Liver (tissue), 4 donors: ENCODE measurements around the gene MORN4. TPM values are rescaled to one million over a fixed set of nuclear protein-coding genes. Genes with fewer than 3 reads are reported as not detected.

Experiments used
- polyA plus RNA-seq, 2 donors: library from polyadenylated mRNA; stranded (reverse) in 1 of 2; unstranded in 1 of 2; fragments of 200-250 nt in 1 of 2; fragments of >200 nt in 1 of 2; fragmentation: Nextera tagmentation in 1 of 2; extraction: Ambion mirVana in 1 of 2; gene quantifications; one replicate each; pipeline versions ENCODE4 v1.2.1 to v1.2.3, GENCODE V29; 2013 to 2015
- total RNA-seq, 2 donors: library from RNA; depleted of rRNA; stranded (reverse); fragments of >200 nt; gene quantifications; one replicate each; pipeline ENCODE4 v1.2.3, GENCODE V29; 2014
- donor health status: healthy.
- donor health status: healthy.
- donor health status: healthy.

Gene MORN4
- total and polyA plus RNA-seq, 4 donors, result 0.42 to 3.1 (median 2.1) TPM

Other genes with a start within 250 kb of the MORN4 start
- gene RRP12, start 232.2 kb downstream of the MORN4 start, total RNA-seq, result 1 to 10 TPM; 6.1 to 9.6 TPM
- gene RRP12, start 232.2 kb downstream of the MORN4 start, polyA plus RNA-seq, result 1 to 10 TPM; 5.7 to 7.8 TPM
- 10 to 100 TPM; 52.0 to 90.7 TPM for gene PGAM1, start 207.3 kb downstream of the MORN4 start, total RNA-seq
- gene PGAM1, start 207.3 kb downstream of the MORN4 start, polyA plus RNA-seq, result 100 to 1,000 TPM; 121 to 178 TPM
- gene EXOSC1, start 187.5 kb downstream of the MORN4 start, total RNA-seq, result 10 to 100 TPM; 11.2 to 12.2 TPM
- 10 to 100 TPM; 16.7 to 25.9 TPM for gene EXOSC1, start 187.5 kb downstream of the MORN4 start, polyA plus RNA-seq
- 10 to 100 TPM; 18.0 to 24.9 TPM for gene ZDHHC16, start 187.3 kb downstream of the MORN4 start, total RNA-seq
- gene ZDHHC16, start 187.3 kb downstream of the MORN4 start, polyA plus RNA-seq, result 10 to 100 TPM; 20.8 to 27.2 TPM
- gene MMS19, start 135.1 kb downstream of the MORN4 start, total RNA-seq, result 10 to 100 TPM; 28.9 to 29.1 TPM
- gene MMS19, start 135.1 kb downstream of the MORN4 start, polyA plus RNA-seq, result 10 to 100 TPM; 15.0 to 19.4 TPM
- 1 to 10 TPM; 2.7 to 9.5 TPM for gene UBTD1, start 134.6 kb downstream of the MORN4 start, total RNA-seq
- 10 to 100 TPM in 1 of 2 donors, 1 to 10 TPM in 1; 9.2 to 11.0 TPM for gene UBTD1, start 134.6 kb downstream of the MORN4 start, polyA plus RNA-seq
- gene ANKRD2, start 60.7 kb downstream of the MORN4 start, total RNA-seq, result not detected
- not detected for gene ANKRD2, start 60.7 kb downstream of the MORN4 start, polyA plus RNA-seq
- gene HOGA1, start 49.1 kb downstream of the MORN4 start, total RNA-seq, result 10 to 100 TPM; 21.7 to 21.8 TPM
- gene HOGA1, start 49.1 kb downstream of the MORN4 start, polyA plus RNA-seq, result 10 to 100 TPM; 23.8 to 31.4 TPM
- 1 to 10 TPM in 1 of 2 donors, under 1 TPM in 1; 0.56 to 3.0 TPM for gene C10orf62, start 43.8 kb downstream of the MORN4 start, total RNA-seq
- gene C10orf62, start 43.8 kb downstream of the MORN4 start, polyA plus RNA-seq, result under 1 TPM; 0.16 to 0.26 TPM
- 10 to 100 TPM; 12.1 to 17.6 TPM for gene PI4K2A, start 7.2 kb upstream of the MORN4 start, total RNA-seq
- 10 to 100 TPM in 1 of 2 donors, 1 to 10 TPM in 1; 4.4 to 10.2 TPM for gene PI4K2A, start 7.2 kb upstream of the MORN4 start, polyA plus RNA-seq
- gene AVPI1, start 53.7 kb upstream of the MORN4 start, total RNA-seq, result 1 to 10 TPM; 6.6 to 7.8 TPM
- gene AVPI1, start 53.7 kb upstream of the MORN4 start, polyA plus RNA-seq, result 10 to 100 TPM; 16.0 to 22.1 TPM
- gene MARVELD1, start 80.2 kb upstream of the MORN4 start, total RNA-seq, result 1 to 10 TPM; 2.3 to 3.3 TPM
- gene MARVELD1, start 80.2 kb upstream of the MORN4 start, polyA plus RNA-seq, result 1 to 10 TPM in 1 of 2 donors, under 1 TPM in 1; 0.72 to 3.3 TPM
- gene ZFYVE27, start 103.6 kb upstream of the MORN4 start, total RNA-seq, result 10 to 100 TPM; 14.6 to 25.9 TPM
- gene ZFYVE27, start 103.6 kb upstream of the MORN4 start, polyA plus RNA-seq, result 10 to 100 TPM; 10.2 to 11.6 TPM
- 10 to 100 TPM in 1 of 2 donors, 1 to 10 TPM in 1; 3.6 to 15.1 TPM for gene SFRP5, start 138.5 kb upstream of the MORN4 start, total RNA-seq
- gene SFRP5, start 138.5 kb upstream of the MORN4 start, polyA plus RNA-seq, result 1 to 10 TPM; 3.7 to 9.2 TPM
- gene GOLGA7B, start 216.3 kb upstream of the MORN4 start, total RNA-seq, result under 1 TPM; 0.05 to 0.59 TPM
- under 1 TPM; 0.22 to 0.63 TPM for gene GOLGA7B, start 216.3 kb upstream of the MORN4 start, polyA plus RNA-seq